Measurements from ENCODE around the gene RPLP2. TPM values are rescaled to one million over a fixed set of nuclear protein-coding genes. Genes with fewer than 3 reads are reported as not detected.
A peak's percentile ranks its signal among the peaks of the same experiment; 100 is the strongest.

RPLP2 gene
- total and polyA plus RNA-seq, 2 of the 4 experiments (the other 2 are of a cell fraction): 59.9 to 1,897 TPM

DNA sequence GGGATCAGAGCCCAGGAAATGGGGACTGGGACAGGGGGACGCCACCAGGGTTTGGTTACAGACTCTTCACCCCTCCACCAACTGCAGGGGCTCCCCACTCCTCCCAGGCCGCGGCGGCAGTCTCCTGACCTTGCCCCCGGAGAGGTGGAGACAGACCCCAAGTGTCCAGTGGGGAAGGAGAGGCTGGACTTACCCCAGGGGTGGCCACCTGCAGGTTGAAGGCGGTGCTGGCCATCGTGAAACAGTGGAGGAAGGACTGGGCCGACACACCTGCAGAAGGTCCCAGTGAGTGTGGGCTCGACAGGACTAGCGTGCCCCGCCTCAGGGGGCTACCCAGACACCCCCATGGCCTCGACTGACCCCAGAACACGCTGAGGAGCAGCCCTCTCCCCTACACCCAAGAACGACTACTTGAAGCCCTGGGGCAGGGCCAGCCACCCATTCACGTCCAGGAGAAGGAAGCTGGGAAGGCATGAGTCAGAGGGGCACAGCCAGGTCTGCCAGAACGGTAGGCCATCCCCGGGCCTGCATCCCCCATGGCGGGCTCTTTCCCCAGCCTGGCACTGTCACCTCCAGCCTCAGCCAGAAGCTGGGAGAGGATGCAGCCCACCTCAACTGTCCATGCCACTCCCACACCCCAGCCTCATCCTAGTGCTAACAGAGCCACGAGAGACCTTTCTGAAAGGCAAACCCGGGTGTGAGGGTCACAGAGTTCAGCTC lies 34.7 kb upstream of the RPLP2 start:
- intact Hi-C loops (cut with micrococcal nuclease): no loop called here
- CTCF ChIA-PET: no interaction called here

More for the DNA sequence above, 34.7 kb upstream of the RPLP2 start:
- Histone ChIP-seq H4K91ac (ENCODE audit: insufficient read depth, low read depth, low read length) (no peak overlapping the region), H3K56ac (ENCODE audit: extremely low read depth, insufficient read depth, low read length) (no peak overlapping the region), H3K4me3 (ENCODE audit: insufficient read depth, low read depth, low read length) (no peak overlapping the region), H3K23ac (ENCODE audit: low read depth, low read length) (no peak overlapping the region), H4K8ac (ENCODE audit: low read depth in 2 of 2, low read length in 2 of 2) (no peak overlapping the region), H3K4ac (ENCODE audit: low read depth, low read length) (no peak overlapping the region), H2AK5ac (ENCODE audit: low read depth, low read length) (peak overlapping the region; percentile 58; the same call in 1 of the 2 replicates), H3K18ac (ENCODE audit: low read depth, low read length) (no peak overlapping the region), H3K9me3 (ENCODE audit: control insufficient read depth, insufficient read depth, low read length) (no peaks in the 10 kb centered on the region), H2BK15ac (ENCODE audit: low read depth, low read length) (no peak overlapping the region), H2BK5ac (ENCODE audit: low read depth, low read length, poor library complexity, severe bottlenecking) (no peak overlapping the region), H3K4me1 (ENCODE audit: control insufficient read depth, insufficient read depth, low read length) (peaks cover 13% of the 10 kb centered on the region), H3K27ac (ENCODE audit: insufficient read depth, low read length) (peak overlapping the region; percentile 39), H3K36me3 (ENCODE audit: control insufficient read depth, insufficient read depth, low read length) (peaks cover 42% of the 10 kb centered on the region), H2AK9ac (replicated peaks; ENCODE audit: low read depth, low read length, poor library complexity) (peak overlapping the region; percentile 53), H2BK20ac (ENCODE audit: low read depth, low read length) (no peak overlapping the region), H4K20me1 (ENCODE audit: insufficient read depth, low read length) (peaks cover 64% of the 10 kb centered on the region), H3K14ac (replicated peaks; ENCODE audit: low read depth, low read length) (no peak overlapping the region), H2BK120ac (ENCODE audit: low read depth, low read length) (no peak overlapping the region), H3K4me2 (ENCODE audit: low read depth, low read length) (peak overlapping the region; percentile 36; the same call in 1 of the 2 replicates), H3K9ac (ENCODE audit: low read depth, low read length) (no peak overlapping the region; the same call in 1 of the 2 replicates), H3K27me3 (ENCODE audit: control insufficient read depth, insufficient read depth, low read length) (no peaks in the 10 kb centered on the region), H2AFZ (replicated peaks; ENCODE audit: low read length, poor library complexity) (no peak overlapping the region), H3K9me1 (ENCODE audit: insufficient read depth, low read length) (peaks cover 11% of the 10 kb centered on the region; the same call in 1 of the 2 replicates), H3K79me1 (ENCODE audit: low read depth in 1 of 2, low read length in 2 of 2) (peaks cover 11 to 74% of the 10 kb centered on the region in 2 experiments), H4K5ac (ENCODE audit: low read depth, low read length) (no peak overlapping the region)
- dilution Hi-C loops (cut with HindIII; ENCODE audit: low sequenced_read_pairs, unreplicated experiment): no loop called here
- ATAC-seq (ENCODE audit: low read depth): no peak
- peak; percentile 33 for DNase-seq
- POLR2A ChIA-PET (ENCODE audit: unreplicated experiment): no interaction called here
- in situ Hi-C loops (cut with MboI; ENCODE audit: low sequenced_read_pairs): no loop called here
- WGBS, 2 experiments (ENCODE audit: extremely low coverage in 2 of 2, insufficient read length in 1 of 2): 68% methylated on average over 6 of the region's 20 CpGs; no CpG with 5 or more reads in 1 of the 2 experiments
- no peak for TF ChIP-seq RFX5 (IDR thresholded peaks at IDR 0.05; ENCODE audit: low read depth, low read length)
- TF ChIP-seq SMC3 (IDR thresholded peaks at IDR 0.05; ENCODE audit: low read depth, low read length): no peak
- TF ChIP-seq POLR2A (IDR thresholded peaks at IDR 0.05; ENCODE audit: low read depth, low read length): no peak
- TF ChIP-seq FOS (IDR thresholded peaks at IDR 0.05; ENCODE audit: low read depth, low read length): no peak
- no peak for TF ChIP-seq MAFK (IDR thresholded peaks at IDR 0.05; ENCODE audit: low read depth, low read length)
- BruUV-seq (replicated peaks): no TSS peak
